Measurements from ENCODE around the gene MLIP. TPM values are rescaled to one million over a fixed set of nuclear protein-coding genes. Genes with fewer than 3 reads are reported as not detected.

MLIP gene
- polyA plus RNA-seq, 2 of the 4 experiments (the other 2 are of a cell fraction), result 0.08 TPM; not detected in 1

GRCh38 chr6:54289426-54289825, 178.2 kb downstream of the MLIP start:
- Histone ChIP-seq H3K4me3 (no peak overlapping the region), H3K27ac (no peak overlapping the region), H3K4me1 (no peaks in the 10 kb centered on the region), H3K4me2 (no peak overlapping the region), H3K9me3 (no peaks in the 10 kb centered on the region)
- no peak for ATAC-seq
- DNase-seq (ENCODE audit: low read depth in 1 of 2, low spot score in 1 of 2), result no peak
- whole genome bisulfite sequencing (ENCODE audit: missing lambda C conversion rate), result 67% methylated on average over 4 of the region's 4 CpGs
- no peak for FAIRE-seq
- TF ChIP-seq MAX (IDR thresholded peaks at IDR 0.05) (no peak), HMGXB4 (CRISPR knock-in tag; IDR thresholded peaks at IDR 0.05; ENCODE audit: borderline replicate concordance) (no peak), ELK1 (IDR thresholded peaks at IDR 0.05; ENCODE audit: low read depth, low read length) (no peak), HOXB5 (CRISPR knock-in tag; IDR thresholded peaks at IDR 0.05) (no peak), ZSCAN20 (CRISPR knock-in tag; IDR thresholded peaks at IDR 0.05) (no peak)
- ChIA-PET CTCF (no interaction called here), POLR2A (no interaction called here)

GRCh38 chr6:54291146-54291545, 179.9 kb downstream of the MLIP start:
- no peak overlapping the region for H3K27ac ChIP-seq
- ChIA-PET CTCF (no interaction called here), POLR2A (no interaction called here)
- no peaks in the 10 kb centered on the region for H3K9me3 ChIP-seq
- ATAC-seq (no peak), FAIRE-seq (no peak), DNase-seq (ENCODE audit: low read depth in 1 of 2, low spot score in 1 of 2) (no peak)
- TF ChIP-seq CHD4 (IDR thresholded peaks at IDR 0.05; ENCODE audit: borderline replicate concordance), result no peak
- TF ChIP-seq MAFK (IDR thresholded peaks at IDR 0.05; ENCODE audit: partially characterized antibody), result no peak
- no peak for TF ChIP-seq HOXB5 (CRISPR knock-in tag; IDR thresholded peaks at IDR 0.05)
- no peak for TF ChIP-seq TP53 (CRISPR knock-in tag; IDR thresholded peaks at IDR 0.05)
- no peak for TF ChIP-seq E2F6 (IDR thresholded peaks at IDR 0.05; ENCODE audit: borderline replicate concordance, low read depth)
- no peak for TF ChIP-seq HMGXB4 (CRISPR knock-in tag; IDR thresholded peaks at IDR 0.05; ENCODE audit: borderline replicate concordance)
- TF ChIP-seq ZC3H11A (IDR thresholded peaks at IDR 0.05), result no peak
- TF ChIP-seq POLR2AphosphoS2 (conservative IDR thresholded peaks at IDR 0.05; ENCODE audit: low read length), result no peak
- TF ChIP-seq RAD21 (conservative IDR thresholded peaks at IDR 0.05 in 1 of 2, IDR thresholded peaks at IDR 0.05 in 1 of 2), result no peak
- TF ChIP-seq RFX5 (IDR thresholded peaks at IDR 0.05), result no peak
- TF ChIP-seq USF2 (IDR thresholded peaks at IDR 0.05), result no peak
- no peaks in the 10 kb centered on the region for H3K4me1 ChIP-seq
- H3K4me2 ChIP-seq, result no peak overlapping the region
- no peak overlapping the region for H3K4me3 ChIP-seq
- 45% methylated on average over 2 of the region's 2 CpGs for WGBS (ENCODE audit: missing lambda C conversion rate)

GRCh38 chr6:54291738-54292137, 180.5 kb downstream of the MLIP start:
- Histone ChIP-seq H3K27ac (no peak overlapping the region), H3K4me1 (no peaks in the 10 kb centered on the region), H3K4me2 (no peak overlapping the region), H3K9me3 (no peaks in the 10 kb centered on the region), H3K4me3 (no peak overlapping the region)
- TF ChIP-seq USF2 (IDR thresholded peaks at IDR 0.05) (no peak), HOXA7 (CRISPR knock-in tag; IDR thresholded peaks at IDR 0.05) (no peak), RFX5 (IDR thresholded peaks at IDR 0.05) (no peak), PHF8 (IDR thresholded peaks at IDR 0.05; ENCODE audit: borderline replicate concordance, low read depth) (no peak), RNF2 (IDR thresholded peaks at IDR 0.05; ENCODE audit: borderline replicate concordance, low read depth) (no peak)
- ATAC-seq (no peak), DNase-seq (ENCODE audit: low read depth in 1 of 2, low spot score in 1 of 2) (no peak), FAIRE-seq (no peak)
- POLR2A ChIA-PET, result no interaction called here
- 71% methylated on average over 2 of the region's 2 CpGs for WGBS (ENCODE audit: missing lambda C conversion rate)
- CTCF ChIA-PET, result interaction anchor here (0.6 to 0.8 kb wide), 2 partner anchors 306 to 751 kb away, joined by 3 read pairs; no protein-coding TSS in a partner anchor
